Endothelial cell (in vitro differentiated cells): ENCODE measurements around the gene DVL1. TPM values are rescaled to one million over a fixed set of nuclear protein-coding genes. Genes with fewer than 3 reads are reported as not detected.

Source experiments
- DNase-seq: peaks from one replicate; pipeline ENCODE4 v3.0.0; 2021; ENCODE audit warnings: low spot score
- H3K27ac Mint-ChIP-seq: one replicate; pipeline ENCODE4 v1.8.0; 2021; ENCODE audit warnings: mixed read lengths, inconsistent platforms; ENCODE audit not compliant: unreplicated experiment
- H3K27me3 Mint-ChIP-seq: one replicate; pipeline ENCODE4 v1.8.0; 2021; ENCODE audit warnings: mild to moderate bottlenecking, moderate library complexity, mixed read lengths, inconsistent platforms; ENCODE audit not compliant: unreplicated experiment
- H3K36me3 Mint-ChIP-seq: one replicate; pipeline ENCODE4 v1.8.0; 2021; ENCODE audit warnings: mild to moderate bottlenecking, low read depth, mixed read lengths, inconsistent platforms; ENCODE audit not compliant: unreplicated experiment
- H3K4me1 Mint-ChIP-seq: one replicate; pipeline ENCODE4 v1.8.0; 2021; ENCODE audit warnings: mild to moderate bottlenecking, mixed read lengths, inconsistent platforms; ENCODE audit not compliant: unreplicated experiment
- H3K4me3 Mint-ChIP-seq: one replicate; pipeline ENCODE4 v1.8.0; 2021; ENCODE audit warnings: mild to moderate bottlenecking, mixed read lengths, inconsistent platforms; ENCODE audit not compliant: unreplicated experiment
- H3K9me3 Mint-ChIP-seq: one replicate; pipeline ENCODE4 v1.8.0; 2021; ENCODE audit warnings: mixed read lengths, inconsistent platforms; ENCODE audit not compliant: unreplicated experiment
- CTCF ChIP-seq: fragments of 200-600 bp; sonication (generic); IDR thresholded peaks from one replicate; pipeline ENCODE4 v1.5.0; 2021; ENCODE audit warnings: antibody characterized with exemption; ENCODE audit not compliant: unreplicated experiment
- total RNA-seq: library from RNA; stranded (reverse); fragmentation: NEBNext Ultra II Directional; extraction: Animal tissue kit (Norgen Biotek cat#: 25700); gene quantifications from one replicate; pipeline ENCODE4 v1.2.1, GENCODE V29; 2021; ENCODE audit not compliant: unreplicated experiment

DVL1 gene
- total RNA-seq, 1 donor from 2014 or later, result 26.7 TPM

GRCh38 chr1:1353389-1354151 is 4.4 kb upstream of the DVL1 start:
- Mint-ChIP-seq H3K9me3 (no peaks in the 10 kb centered on the region), H3K27me3 (peaks cover 21% of the 10 kb centered on the region), H3K27ac (no peak overlapping the region), H3K4me3 (no peak overlapping the region), H3K36me3 (peaks cover 6% of the 10 kb centered on the region), H3K4me1 (peaks cover 4% of the 10 kb centered on the region)
- TF ChIP-seq CTCF, result no peak
- no peak for DNase-seq

- Mint-ChIP-seq H3K4me1 (peaks cover 4% of the 10 kb centered on the region), H3K27ac (no peak overlapping the region), H3K4me3 (no peak overlapping the region)
Observed at GRCh38 chr1:1352786-1353388, 3.7 kb upstream of the DVL1 start.

DNA sequence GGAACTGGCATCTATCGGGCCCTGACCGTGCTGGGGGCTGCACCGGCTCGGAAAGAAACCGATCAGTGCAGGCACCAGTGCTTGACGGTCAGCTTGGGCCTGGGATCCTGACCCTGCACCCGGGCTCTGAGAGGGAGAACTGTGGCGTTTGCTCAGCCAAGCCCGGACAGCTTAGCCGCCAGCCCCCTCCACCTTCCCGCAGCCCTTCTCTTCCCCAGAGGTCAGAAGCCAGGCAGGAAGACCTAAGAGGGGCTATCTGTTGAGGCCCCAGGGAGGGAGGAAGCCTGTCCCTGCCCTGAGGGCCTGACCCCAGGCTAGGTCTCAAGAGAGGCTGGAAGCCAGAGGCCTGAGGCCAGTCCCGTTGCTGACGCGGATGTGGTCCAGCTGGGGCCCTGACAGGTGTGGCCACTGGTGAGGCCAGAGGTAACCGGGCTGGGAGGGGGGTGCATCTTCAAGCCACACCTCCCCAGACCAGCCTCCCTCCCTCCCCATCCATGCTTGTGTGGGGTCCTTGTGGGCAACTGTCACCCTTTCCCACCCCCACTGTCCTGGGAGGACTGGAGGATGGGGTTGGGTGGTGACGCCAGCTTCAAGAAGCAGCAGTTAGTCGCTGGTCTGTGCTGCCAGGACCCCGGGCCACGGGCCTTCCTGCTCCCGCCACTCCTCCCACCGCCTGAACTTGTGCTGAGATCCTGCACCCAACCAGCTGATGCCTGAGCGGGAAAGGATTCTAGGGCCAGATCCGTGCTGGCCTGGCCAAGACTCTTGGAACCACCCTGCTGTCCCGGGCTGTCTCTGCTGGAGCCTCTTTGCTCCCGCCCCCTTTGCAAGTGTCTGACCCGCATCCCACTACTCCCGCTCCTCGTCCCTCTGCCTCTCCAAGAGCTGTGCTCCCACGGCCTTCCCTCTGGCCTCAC is 2.6 kb upstream of the DVL1 start:
- Mint-ChIP-seq H3K4me1 (peaks cover 4% of the 10 kb centered on the region), H3K4me3 (peak overlapping the region; percentile 84), H3K27ac (peak overlapping the region; percentile 61), H3K36me3 (peaks cover 6% of the 10 kb centered on the region), H3K27me3 (peaks cover 23% of the 10 kb centered on the region), H3K9me3 (no peaks in the 10 kb centered on the region)
- DNase-seq, result no peak
- no peak for TF ChIP-seq CTCF

More at GRCh38 chr1:1352786-1353388, 3.7 kb upstream of the DVL1 start:
- Mint-ChIP-seq H3K27me3 (peaks cover 23% of the 10 kb centered on the region), H3K9me3 (no peaks in the 10 kb centered on the region), H3K36me3 (peaks cover 6% of the 10 kb centered on the region)
- no peak for TF ChIP-seq CTCF
- DNase-seq, result no peak

- H3K27ac Mint-ChIP-seq, result no peak overlapping the region
- H3K4me3 Mint-ChIP-seq, result peak overlapping the region; percentile 84
- no peak for DNase-seq
- peaks cover 6% of the 10 kb centered on the region for H3K36me3 Mint-ChIP-seq
- no peaks in the 10 kb centered on the region for H3K9me3 Mint-ChIP-seq
- no peak for TF ChIP-seq CTCF
- H3K27me3 Mint-ChIP-seq, result peaks cover 18% of the 10 kb centered on the region
- H3K4me1 Mint-ChIP-seq, result peaks cover 4% of the 10 kb centered on the region
Observed at GRCh38 chr1:1348420-1349255, 580 bp downstream of the DVL1 start.
